HG02610 (cell line): Measurements from ENCODE around the gene SETD2.

Experiments
- ATAC-seq: cut with Tn5 transposase; IDR thresholded peaks from one replicate; pipeline ENCODE4 v1.9.1; 2021; ENCODE audit warnings: mild to moderate bottlenecking, moderate library complexity; ENCODE audit not compliant: unreplicated experiment

The SETD2 gene

DNA sequence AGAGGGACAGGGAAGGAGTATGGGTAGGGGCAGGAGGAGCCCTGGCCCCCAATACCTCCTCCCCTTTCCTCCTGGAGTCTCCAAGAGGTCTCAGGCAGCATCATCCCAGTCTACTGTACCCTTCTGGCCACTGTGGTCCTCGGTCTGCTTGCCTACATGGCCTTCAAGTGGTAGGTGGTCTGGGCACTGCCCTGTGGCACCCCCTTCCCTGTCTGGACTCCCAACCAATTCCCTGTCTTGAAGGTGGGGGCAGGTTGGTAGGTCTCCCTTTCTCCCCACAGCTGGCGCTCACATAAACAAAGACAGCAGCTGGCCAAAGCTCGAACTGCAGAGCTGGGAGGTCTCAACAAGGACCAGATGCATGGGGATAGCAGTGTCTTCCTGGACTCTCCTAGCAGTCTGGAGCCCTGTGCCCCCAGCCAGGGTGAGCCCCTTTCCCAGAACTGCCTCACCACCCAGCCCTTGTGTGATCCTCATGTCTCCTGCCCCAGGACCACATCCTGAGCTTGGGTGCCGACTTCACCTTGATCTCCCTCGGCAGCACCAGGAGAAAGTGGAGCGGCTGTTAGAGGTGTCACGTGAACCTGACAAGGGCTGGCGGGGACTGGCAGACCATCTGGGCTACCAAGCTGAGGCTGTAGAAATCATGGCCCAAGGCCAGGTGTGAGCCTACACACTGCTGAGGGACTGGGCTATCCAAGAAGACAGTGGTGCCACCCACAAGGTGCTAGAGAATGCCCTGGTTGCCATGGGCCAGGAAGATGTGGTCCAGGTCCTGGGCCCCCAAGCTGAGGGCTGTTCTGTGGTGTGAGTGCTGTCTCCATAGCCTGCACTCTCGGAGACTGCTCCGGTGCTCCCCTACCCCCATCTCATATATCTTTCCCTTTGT lies 151.3 kb downstream of the SETD2 start:
- no peak for ATAC-seq

GRCh38 chr3:47011371-47011770 lies 152.5 kb downstream of the SETD2 start:
- ATAC-seq: no peak

- ATAC-seq: no peak
Observed at GRCh38 chr3:47010910-47011309, 153.0 kb downstream of the SETD2 start.

GRCh38 chr3:47010111-47010712 lies 153.7 kb downstream of the SETD2 start:
- no peak for ATAC-seq

DNA sequence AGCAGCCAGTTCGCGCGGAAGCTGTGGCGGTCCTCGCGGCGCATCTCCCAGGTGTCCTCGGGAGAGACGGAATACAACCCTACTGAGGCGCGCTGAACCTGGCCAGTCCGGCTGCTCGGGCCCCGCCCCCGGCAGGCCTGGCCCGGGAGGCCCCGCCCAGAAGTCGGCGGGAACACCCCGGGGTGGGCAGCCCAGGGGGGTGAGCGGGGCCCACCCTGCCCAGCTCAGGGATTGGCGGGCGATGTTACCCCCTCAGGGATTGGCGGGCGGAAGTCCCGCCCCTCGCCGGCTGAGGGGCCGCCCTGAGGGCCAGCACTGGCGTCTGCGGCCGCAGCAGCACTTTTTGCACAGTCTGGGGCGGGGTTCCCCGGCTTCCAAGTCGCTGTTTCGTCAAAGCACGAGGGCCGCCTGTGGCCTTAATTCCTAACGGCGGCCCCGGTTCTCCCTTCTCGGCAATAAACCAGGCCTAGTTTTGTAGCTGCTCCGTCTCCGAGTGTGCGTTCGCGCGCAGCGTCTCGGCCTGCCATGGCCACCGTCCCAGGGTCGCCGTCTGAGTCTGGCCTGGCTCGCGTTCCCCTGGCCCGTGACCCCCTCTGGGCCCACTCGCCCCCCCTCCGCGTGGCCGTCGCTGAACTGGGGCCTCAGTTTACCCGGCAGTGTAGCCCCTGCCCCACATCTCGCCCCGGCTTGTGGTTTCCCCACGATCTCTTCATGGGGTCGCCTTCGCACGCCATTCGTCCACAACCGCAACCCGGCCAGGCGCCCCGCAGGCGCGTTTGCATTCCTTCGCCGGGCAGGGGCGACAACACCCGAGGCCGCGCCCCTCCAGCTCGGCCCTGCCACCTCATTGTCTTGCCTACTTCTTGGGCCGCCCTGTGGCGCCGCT lies 154.4 kb downstream of the SETD2 start:
- peak; percentile 90 for ATAC-seq

DNA sequence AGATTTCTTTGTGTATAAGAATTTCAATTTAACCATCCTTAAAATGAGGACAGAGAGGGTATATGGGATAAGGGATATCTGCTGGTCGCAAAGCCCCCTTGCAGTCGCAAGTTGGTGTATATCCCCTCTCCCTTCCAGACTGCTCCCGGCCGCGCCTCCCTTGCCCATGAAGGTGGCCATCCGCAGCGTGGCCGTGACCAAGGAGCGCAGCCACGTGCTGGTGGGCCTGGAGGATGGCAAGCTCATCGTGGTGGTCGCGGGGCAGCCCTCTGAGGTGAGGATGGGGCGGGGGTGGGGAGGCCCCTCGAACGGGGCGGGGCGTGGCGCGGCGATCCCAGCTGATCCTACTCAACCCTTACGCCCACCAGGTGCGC lies 155.1 kb downstream of the SETD2 start:
- no peak for ATAC-seq

- no peak for ATAC-seq
Observed at GRCh38 chr3:47008234-47008796, 155.6 kb downstream of the SETD2 start.

- ATAC-seq: no peak
Observed at GRCh38 chr3:47007482-47008233, 156.3 kb downstream of the SETD2 start.

DNA sequence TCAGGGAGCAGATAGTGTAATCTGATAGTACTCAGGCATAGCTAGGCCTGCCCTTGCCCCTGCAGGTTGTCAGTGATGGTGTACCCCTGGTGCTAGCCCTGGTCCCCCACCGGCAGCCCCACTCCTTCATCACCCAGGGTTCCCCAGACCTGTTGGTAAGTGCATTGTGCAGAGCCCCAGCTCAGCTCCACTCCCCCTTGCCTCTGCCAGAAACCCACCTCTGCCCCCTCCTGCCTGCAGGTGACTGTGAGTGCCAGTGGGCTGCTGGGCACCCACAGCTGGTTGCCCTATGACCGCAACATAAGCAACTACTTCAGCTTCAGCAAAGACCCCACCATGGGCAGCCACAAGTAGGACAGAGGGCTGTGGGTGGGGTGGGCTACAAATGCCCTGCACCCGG lies 156.9 kb downstream of the SETD2 start:
- ATAC-seq: no peak

DNA sequence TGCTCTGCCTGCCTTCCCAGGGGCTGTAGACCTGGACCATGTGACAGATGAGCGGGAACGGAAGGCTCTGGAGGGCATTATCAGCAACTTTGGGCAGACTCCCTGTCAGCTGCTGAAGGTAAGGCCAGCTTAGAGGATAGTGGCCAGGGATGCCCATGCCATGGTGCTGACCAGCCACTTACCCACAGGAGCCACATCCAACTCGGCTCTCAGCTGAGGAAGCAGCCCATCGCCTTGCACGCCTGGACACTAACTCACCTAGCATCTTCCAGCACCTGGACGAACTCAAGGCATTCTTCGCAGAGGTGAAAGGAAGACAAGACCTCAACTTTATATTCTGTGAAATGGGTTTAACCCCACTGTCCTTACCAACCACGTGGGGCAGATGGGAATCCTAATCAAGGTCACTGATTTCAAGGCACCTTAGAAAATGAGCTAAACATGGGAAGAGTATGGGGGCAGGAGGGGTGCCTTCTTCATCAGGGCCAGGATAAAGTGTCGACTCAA lies 157.7 kb downstream of the SETD2 start:
- no peak for ATAC-seq

- no peak for ATAC-seq
Observed at GRCh38 chr3:47005212-47006144, 158.4 kb downstream of the SETD2 start.

DNA sequence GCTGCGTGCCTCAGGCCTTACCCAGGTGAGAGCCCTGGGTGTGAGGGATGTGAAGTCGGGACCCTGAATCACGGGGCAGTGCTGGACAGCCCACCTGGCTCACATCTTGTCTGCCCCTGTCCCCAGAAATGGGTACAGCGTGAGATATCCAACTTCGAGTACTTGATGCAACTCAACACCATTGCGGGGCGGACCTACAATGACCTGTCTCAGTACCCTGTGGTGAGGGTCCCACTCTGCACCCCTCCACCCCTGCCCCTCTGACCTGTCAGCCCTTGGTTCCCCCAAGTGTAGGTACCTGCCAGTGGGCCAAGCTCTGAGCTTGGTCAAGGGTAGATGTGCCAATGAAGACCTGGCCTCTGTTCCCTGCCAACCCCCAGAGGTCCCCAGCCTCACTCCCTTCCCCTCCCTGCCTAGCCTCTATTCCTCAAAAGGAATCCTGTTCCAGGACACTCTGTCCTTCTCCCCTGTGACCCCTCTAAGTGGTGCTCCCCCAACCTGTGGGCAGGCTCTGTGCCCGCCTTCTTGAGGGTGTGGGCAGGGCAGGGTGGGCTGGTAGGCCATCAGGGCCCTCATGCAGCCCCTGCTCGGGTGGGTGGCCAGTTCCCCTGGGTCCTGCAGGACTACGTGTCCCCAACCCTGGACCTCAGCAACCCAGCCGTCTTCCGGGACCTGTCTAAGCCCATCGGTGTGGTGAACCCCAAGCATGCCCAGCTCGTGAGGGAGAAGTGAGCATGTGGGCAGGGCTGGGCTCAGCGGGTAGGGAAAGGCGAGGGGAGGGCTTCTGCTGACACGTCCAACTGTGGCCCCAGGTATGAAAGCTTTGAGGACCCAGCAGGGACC lies 159.3 kb downstream of the SETD2 start:
- ATAC-seq: no peak

DNA sequence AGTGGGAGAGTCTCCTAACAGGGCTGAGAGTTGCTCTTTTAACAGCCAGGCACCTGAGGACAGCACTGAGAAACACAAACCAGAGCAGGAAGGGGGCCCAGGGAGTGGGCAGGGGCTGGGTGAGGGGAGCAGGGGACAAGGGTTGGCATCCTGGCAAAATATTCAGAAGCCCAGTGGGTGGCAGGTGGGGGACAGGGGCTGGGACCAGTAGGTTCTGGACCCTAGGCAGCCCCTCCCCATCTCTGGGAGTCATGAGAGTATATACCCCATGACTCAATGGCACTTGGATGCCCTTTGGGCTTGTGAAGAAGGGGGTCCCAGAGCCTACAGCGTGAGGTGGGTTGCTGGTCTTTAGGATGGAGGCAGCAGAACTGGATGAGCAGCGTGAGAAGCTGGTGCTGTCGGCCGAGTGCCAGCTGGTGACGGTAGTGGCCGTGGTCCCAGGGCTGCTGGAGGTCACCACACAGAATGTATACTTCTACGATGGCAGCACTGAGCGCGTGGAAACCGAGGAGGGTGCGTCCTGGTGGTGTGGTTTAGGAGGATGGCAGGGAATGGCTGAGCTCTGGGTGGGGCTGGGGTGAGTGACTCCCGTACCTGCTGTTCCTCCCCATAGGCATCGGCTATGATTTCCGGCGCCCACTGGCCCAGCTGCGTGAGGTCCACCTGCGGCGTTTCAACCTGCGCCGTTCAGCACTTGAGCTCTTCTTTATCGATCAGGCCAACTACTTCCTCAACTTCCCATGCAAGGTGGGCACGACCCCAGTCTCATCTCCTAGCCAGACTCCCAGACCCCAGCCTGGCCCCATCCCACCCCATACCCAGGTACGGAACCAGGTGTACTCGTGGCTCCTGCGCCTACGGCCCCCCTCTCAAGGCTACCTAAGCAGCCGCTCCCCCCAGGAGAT lies 160.2 kb downstream of the SETD2 start:
- ATAC-seq: no peak

DNA sequence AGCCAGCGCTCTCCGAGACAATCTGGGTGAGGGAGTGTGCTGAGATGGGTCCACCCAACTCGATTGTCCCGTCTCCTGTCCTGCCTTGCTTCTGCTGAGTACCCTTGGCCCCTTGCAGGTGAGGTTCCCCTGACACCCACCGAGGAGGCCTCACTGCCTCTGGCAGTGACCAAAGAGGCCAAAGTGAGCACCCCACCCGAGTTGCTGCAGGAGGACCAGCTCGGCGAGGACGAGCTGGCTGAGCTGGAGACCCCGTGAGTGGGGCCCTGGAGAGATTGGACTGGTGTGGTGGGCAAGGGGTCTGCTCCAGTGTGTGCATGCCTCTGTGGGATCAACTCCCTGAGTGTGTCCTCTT lies 160.9 kb downstream of the SETD2 start:
- ATAC-seq: no peak

DNA sequence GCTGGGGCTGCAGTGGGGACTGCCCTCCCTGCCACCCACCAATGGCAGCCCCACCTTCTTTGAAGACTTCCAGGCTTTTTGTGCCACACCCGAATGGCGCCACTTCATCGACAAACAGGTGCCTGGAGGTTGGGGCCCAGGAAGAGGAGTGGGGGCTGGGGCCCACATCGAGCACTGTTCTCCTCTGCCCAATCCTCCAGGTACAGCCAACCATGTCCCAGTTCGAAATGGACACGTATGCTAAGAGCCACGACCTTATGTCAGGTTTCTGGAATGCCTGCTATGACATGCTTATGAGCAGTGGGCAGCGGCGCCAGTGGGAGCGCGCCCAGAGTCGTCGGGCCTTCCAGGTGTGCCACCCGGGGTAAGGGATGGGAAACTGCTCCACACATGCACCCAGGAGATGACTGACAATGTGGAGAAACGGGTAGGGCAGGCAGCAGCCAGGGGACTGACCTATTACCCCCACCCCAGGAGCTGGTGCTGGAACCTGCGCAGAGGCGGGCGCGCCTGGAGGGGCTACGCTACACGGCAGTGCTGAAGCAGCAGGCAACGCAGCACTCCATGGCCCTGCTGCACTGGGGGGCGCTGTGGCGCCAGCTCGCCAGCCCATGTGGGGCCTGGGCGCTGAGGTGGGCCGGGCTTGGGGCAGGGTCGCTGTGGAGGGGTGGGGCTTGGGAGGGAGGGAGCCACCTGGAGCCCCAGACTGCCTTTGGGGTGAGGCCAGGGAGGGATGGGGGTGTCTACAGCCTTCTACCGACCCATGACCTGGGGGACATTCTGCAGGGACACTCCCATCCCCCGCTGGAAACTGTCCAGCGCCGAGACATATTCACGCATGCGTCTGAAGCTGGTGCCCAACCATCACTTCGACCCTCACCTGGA lies 161.5 kb downstream of the SETD2 start:
- ATAC-seq: no peak

DNA sequence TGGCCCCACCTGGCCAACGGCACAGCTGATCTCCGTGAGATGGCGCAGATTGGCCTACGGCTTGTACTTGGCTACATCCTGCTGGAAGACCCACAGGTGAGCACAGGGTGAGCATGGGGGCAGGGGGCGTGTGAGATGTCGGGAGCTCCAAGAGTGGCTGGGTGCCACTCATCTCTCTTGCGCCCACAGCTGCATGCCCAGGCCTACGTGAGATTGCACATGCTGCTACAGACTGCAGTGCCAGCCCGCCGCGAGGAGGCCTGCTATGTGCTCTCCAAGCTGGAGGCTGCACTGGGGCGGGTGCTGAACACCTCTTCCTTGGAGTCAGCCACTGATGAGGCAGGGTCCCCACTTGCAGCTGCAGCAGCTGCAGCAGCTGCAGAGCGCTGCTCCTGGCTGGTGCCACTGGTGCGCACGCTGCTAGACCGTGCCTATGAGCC lies 162.2 kb downstream of the SETD2 start:
- no peak for ATAC-seq
